PC-9 (cell line): ENCODE results near the gene TOM1L1.

Source experiments
- EZH2 ChIP-seq: fragments of 200-600 bp; sonication (generic); IDR thresholded peaks from 2 replicates; pipeline ENCODE4 v1.8.0; 2017; ENCODE audit warnings: antibody characterized with exemption, low read depth
- TF ChIP-seq, protein P1 (sequence below): fragments of 200-600 bp; sonication (generic); conservative IDR thresholded peaks from 2 replicates; pipeline ENCODE4 v1.6.1; 2017; ENCODE audit warnings: mixed run types, antibody characterized with exemption, mild to moderate bottlenecking, moderate library complexity

GRCh38 chr17:54901230-54901822 is 674 bp downstream of the TOM1L1 start:
- TF ChIP-seq, protein P1, sequence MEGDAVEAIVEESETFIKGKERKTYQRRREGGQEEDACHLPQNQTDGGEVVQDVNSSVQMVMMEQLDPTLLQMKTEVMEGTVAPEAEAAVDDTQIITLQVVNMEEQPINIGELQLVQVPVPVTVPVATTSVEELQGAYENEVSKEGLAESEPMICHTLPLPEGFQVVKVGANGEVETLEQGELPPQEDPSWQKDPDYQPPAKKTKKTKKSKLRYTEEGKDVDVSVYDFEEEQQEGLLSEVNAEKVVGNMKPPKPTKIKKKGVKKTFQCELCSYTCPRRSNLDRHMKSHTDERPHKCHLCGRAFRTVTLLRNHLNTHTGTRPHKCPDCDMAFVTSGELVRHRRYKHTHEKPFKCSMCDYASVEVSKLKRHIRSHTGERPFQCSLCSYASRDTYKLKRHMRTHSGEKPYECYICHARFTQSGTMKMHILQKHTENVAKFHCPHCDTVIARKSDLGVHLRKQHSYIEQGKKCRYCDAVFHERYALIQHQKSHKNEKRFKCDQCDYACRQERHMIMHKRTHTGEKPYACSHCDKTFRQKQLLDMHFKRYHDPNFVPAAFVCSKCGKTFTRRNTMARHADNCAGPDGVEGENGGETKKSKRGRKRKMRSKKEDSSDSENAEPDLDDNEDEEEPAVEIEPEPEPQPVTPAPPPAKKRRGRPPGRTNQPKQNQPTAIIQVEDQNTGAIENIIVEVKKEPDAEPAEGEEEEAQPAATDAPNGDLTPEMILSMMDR: 0 out of 2 replicates have a peak, but pooled peaks have one; percentile 4
- no peak for TF ChIP-seq EZH2
